Stomach (tissue), 4 donors: ENCODE data around the gene CLEC16A.

Experiments
- EP300 ChIP-seq: sonication (generic); formaldehyde crosslinking; IDR thresholded peaks from one replicate; pipeline ENCODE4 v1.6.1; 2017; ENCODE audit warnings: antibody characterized with exemption
- TF ChIP-seq, protein P1 (sequence below), 7 experiments: fragments of 450-650 bp in 4 of 7; fragments of 200-600 bp in 3 of 7; sonication (generic) in 3 of 7; IDR thresholded peaks; one replicate each; pipeline ENCODE4 v1.5.1; 2016 to 2019; ENCODE audit warnings: antibody characterized with exemption in 7 of 7, control low read depth in 2 of 7, mild to moderate bottlenecking in 1 of 7

DNA sequence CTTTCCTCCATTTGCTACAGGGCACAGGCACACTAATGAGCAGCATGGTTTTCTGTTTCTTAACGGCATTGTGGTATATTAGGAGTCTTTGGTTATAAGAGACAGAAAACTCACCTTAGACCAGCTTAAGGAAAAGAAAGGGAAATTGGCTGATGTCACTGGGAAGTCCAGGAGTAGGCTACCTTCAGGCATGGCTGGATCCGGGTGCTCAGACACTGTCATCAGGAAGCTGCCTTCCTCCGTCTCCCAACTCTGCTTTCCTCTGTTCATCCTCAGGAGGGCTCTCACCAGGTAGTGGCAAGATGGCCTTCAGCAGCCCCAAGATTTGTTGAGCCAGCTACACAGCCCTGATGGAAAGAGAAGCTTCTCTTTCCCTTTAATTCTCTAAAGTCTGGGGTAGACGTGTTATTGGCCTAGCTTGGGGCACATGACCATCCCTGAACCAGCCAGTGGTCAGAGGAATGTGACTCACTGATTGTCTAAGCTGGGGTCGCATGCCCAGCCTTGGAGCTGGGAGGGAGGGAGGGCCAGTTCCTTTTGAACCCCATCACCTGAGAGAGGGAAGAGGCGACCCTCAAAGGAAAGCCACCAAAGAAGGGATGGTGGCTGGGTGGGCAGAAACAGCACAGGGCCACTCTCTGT, 117.4 kb downstream of the CLEC16A start:
- TF ChIP-seq, protein P1, sequence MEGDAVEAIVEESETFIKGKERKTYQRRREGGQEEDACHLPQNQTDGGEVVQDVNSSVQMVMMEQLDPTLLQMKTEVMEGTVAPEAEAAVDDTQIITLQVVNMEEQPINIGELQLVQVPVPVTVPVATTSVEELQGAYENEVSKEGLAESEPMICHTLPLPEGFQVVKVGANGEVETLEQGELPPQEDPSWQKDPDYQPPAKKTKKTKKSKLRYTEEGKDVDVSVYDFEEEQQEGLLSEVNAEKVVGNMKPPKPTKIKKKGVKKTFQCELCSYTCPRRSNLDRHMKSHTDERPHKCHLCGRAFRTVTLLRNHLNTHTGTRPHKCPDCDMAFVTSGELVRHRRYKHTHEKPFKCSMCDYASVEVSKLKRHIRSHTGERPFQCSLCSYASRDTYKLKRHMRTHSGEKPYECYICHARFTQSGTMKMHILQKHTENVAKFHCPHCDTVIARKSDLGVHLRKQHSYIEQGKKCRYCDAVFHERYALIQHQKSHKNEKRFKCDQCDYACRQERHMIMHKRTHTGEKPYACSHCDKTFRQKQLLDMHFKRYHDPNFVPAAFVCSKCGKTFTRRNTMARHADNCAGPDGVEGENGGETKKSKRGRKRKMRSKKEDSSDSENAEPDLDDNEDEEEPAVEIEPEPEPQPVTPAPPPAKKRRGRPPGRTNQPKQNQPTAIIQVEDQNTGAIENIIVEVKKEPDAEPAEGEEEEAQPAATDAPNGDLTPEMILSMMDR (IDR thresholded peaks at IDR 0.05) = no peak
- no peak for TF ChIP-seq EP300
